ENCODE results near the gene RPS16. TPM values are rescaled to one million over a fixed set of nuclear protein-coding genes. Genes with fewer than 3 reads are reported as not detected.

Gene RPS16
- total and polyA plus RNA-seq, 2 of the 13 experiments (the other 11 are each of a cell fraction or from before 2014, with no cell fraction given), result 488 to 2,583 TPM

GRCh38 chr19:39435499-39436349, at the start of gene RPS16 (continued):
- TF ChIP-seq GMEB1 (CRISPR knock-in tag; IDR thresholded peaks at IDR 0.05; ENCODE audit: borderline replicate concordance), result peak; percentile 87
- TF ChIP-seq NR2F2 (IDR thresholded peaks at IDR 0.05; ENCODE audit: borderline replicate concordance, low read depth), result no peak
- no peak for TF ChIP-seq ZMYM2 (CRISPR knock-in tag; IDR thresholded peaks at IDR 0.05)
- TF ChIP-seq ZNF558 (CRISPR knock-in tag; IDR thresholded peaks at IDR 0.05; ENCODE audit: borderline replicate concordance), result no peak; the same call in 1 of the 2 replicates
- no peak for TF ChIP-seq ZNF557 (CRISPR knock-in tag; IDR thresholded peaks at IDR 0.05)
- TF ChIP-seq CAMTA2 (CRISPR knock-in tag; IDR thresholded peaks at IDR 0.05; ENCODE audit: borderline replicate concordance), result 0 out of 2 replicates have a peak, but pooled peaks have one; percentile 91
- TF ChIP-seq ZNF225 (CRISPR knock-in tag; IDR thresholded peaks at IDR 0.05), result peak; percentile 97
- TF ChIP-seq ZNF180 (CRISPR knock-in tag; IDR thresholded peaks at IDR 0.05; ENCODE audit: borderline replicate concordance, low read depth), result no peak
- peak; percentile 84; the same call in 1 of the 2 replicates for TF ChIP-seq HOXA5 (CRISPR knock-in tag; IDR thresholded peaks at IDR 0.05)
- peak; percentile 91 for TF ChIP-seq ZGPAT (CRISPR knock-in tag; IDR thresholded peaks at IDR 0.05)
- TF ChIP-seq KDM4B (CRISPR knock-in tag; IDR thresholded peaks at IDR 0.05), result 0 out of 2 replicates have a peak, but pooled peaks have one; percentile 23
- peak; percentile 96 for TF ChIP-seq HNF1B (CRISPR knock-in tag; IDR thresholded peaks at IDR 0.05)
- 0 out of 2 replicates have a peak, but pooled peaks have one; percentile 59 for TF ChIP-seq ZNF572 (CRISPR knock-in tag; IDR thresholded peaks at IDR 0.05)
- TF ChIP-seq FOXA1 (IDR thresholded peaks at IDR 0.05), result no peak
- TF ChIP-seq FOXA1 (CRISPR knock-in tag; IDR thresholded peaks at IDR 0.05), result no peak
- TF ChIP-seq ZNF788 (CRISPR knock-in tag; IDR thresholded peaks at IDR 0.05; ENCODE audit: borderline replicate concordance), result peak; percentile 81; the same call in 1 of the 2 replicates
- no peak; the same call in none of the 2 replicates for TF ChIP-seq RAD21 (CRISPR knock-in tag; IDR thresholded peaks at IDR 0.05)
- peak; percentile 87; the same call in 1 of the 2 replicates for TF ChIP-seq NAIF1 (CRISPR knock-in tag; IDR thresholded peaks at IDR 0.05; ENCODE audit: borderline replicate concordance)
- TF ChIP-seq TFAP4 (IDR thresholded peaks at IDR 0.05; ENCODE audit: borderline replicate concordance, low read depth), result peak; percentile 36; the same call in 1 of the 2 replicates
- TF ChIP-seq ZNF800 (CRISPR knock-in tag; IDR thresholded peaks at IDR 0.05), result no peak
- TF ChIP-seq ZNF850 (CRISPR knock-in tag; conservative IDR thresholded peaks at IDR 0.05), result no peak
- no peak for TF ChIP-seq ZNF562 (CRISPR knock-in tag; IDR thresholded peaks at IDR 0.05; ENCODE audit: borderline replicate concordance)

Measured in HepG2 (cell line).